ENCODE data around the gene FTO. TPM values are rescaled to one million over a fixed set of nuclear protein-coding genes. Genes with fewer than 3 reads are reported as not detected.

FTO gene
- total and polyA plus RNA-seq, 2 of the 8 experiments (the other 6 are each of a cell fraction or from before 2014, with no cell fraction given) = 34.5 to 59.8 TPM

GRCh38 chr16:53855056-53855455 lies 151.1 kb downstream of the FTO start:
- Histone ChIP-seq H4K5ac (ENCODE audit: insufficient read length, low read depth, low read length) (no peak overlapping the region), H3K79me1 (ENCODE audit: low read depth, low read length) (no peaks in the 10 kb centered on the region), H2AK5ac (ENCODE audit: low read depth, low read length) (no peak overlapping the region), H3K27me3 (replicated peaks in 1 of 4; ENCODE audit: control insufficient read depth in 3 of 4, extremely low read depth in 1 of 4, insufficient read depth in 3 of 4, low read length in 3 of 4) (no peaks in the 10 kb centered on the region), H3K36me3 (ENCODE audit: control insufficient read depth in 2 of 4, insufficient read depth in 4 of 4, low read length in 3 of 4) (no peaks in the 10 kb centered on the region), H2AFZ (ENCODE audit: low read length) (no peak overlapping the region), H3K4ac (replicated peaks; ENCODE audit: insufficient read length, low read depth, low read length) (no peak overlapping the region), H2BK5ac (ENCODE audit: low read depth, low read length) (no peak overlapping the region), H3K4me3 (ENCODE audit: extremely low read depth in 1 of 4, insufficient read depth in 2 of 4, low read depth in 3 of 4, low read length in 4 of 4) (no peak overlapping the region), H3K23ac (ENCODE audit: insufficient read length) (no peak overlapping the region), H4K20me1 (replicated peaks in 1 of 2; ENCODE audit: control insufficient read depth in 1 of 2, insufficient read depth in 2 of 2, low read length in 2 of 2) (no peaks in the 10 kb centered on the region), H3K4me2 (ENCODE audit: insufficient read depth in 1 of 2, low read depth in 2 of 2, low read length in 2 of 2) (no peak overlapping the region), H3K27ac (ENCODE audit: low read depth, low read length) (no peak overlapping the region), H4K91ac (replicated peaks; ENCODE audit: insufficient read length, low read length) (no peak overlapping the region), H3K79me2 (ENCODE audit: control insufficient read depth in 1 of 2, insufficient read depth in 2 of 2, low read length in 2 of 2) (no peaks in the 10 kb centered on the region), H3K4me1 (replicated peaks in 1 of 4; ENCODE audit: control insufficient read depth in 3 of 4, insufficient read depth in 4 of 4, low read length in 3 of 4) (no peaks in the 10 kb centered on the region), H2BK12ac (ENCODE audit: low read depth, low read length) (no peak overlapping the region), H3K56ac (replicated peaks; ENCODE audit: insufficient read length, low read depth, low read length) (no peak overlapping the region), H2BK15ac (ENCODE audit: low read length) (no peak overlapping the region), H3K23me2 (ENCODE audit: low read depth, low read length) (no peaks in the 10 kb centered on the region; the same call in 1 of the 2 replicates), H2BK120ac (replicated peaks; ENCODE audit: low read depth, low read length) (no peak overlapping the region), H3K14ac (ENCODE audit: insufficient read length) (no peak overlapping the region), H2BK20ac (ENCODE audit: low read length) (no peak overlapping the region), H4K8ac (ENCODE audit: extremely low read depth, insufficient read depth, low read length) (no peak overlapping the region), H3K18ac (ENCODE audit: extremely low read depth, low read length) (no peak overlapping the region), H3K9me3 (ENCODE audit: insufficient read depth in 2 of 2, low read depth in 1 of 2, low read length in 1 of 2) (no peaks in the 10 kb centered on the region), H3K9ac (replicated peaks in 1 of 4; ENCODE audit: extremely low read depth in 1 of 4, low read depth in 3 of 4, low read length in 3 of 4) (no peak overlapping the region)
- FAIRE-seq = no peak
- no peak for DNase-seq (ENCODE audit: low read depth in 1 of 2, low spot score in 2 of 2)
- ChIA-PET POLR2A (ENCODE audit: partially characterized antibody) (no interaction called here), CTCF (ENCODE audit: partially characterized antibody) (no interaction called here)
- TF ChIP-seq CTCF (IDR thresholded peaks at IDR 0.05; ENCODE audit: control extremely low read depth in 1 of 3, insufficient read depth in 1 of 3, low read depth in 1 of 3, low read length in 3 of 3) (no peak), SRF (IDR thresholded peaks at IDR 0.05; ENCODE audit: low read depth, low read length) (no peak), ZNF274 (IDR thresholded peaks at IDR 0.05; ENCODE audit: borderline replicate concordance, extremely low read depth, low read length) (no peak), CBX8 (IDR thresholded peaks at IDR 0.05; ENCODE audit: borderline replicate concordance, low read depth, low read length) (no peak), KDM5A (IDR thresholded peaks at IDR 0.05; ENCODE audit: low read length) (no peak), NANOG (IDR thresholded peaks at IDR 0.05; ENCODE audit: insufficient read depth, low read depth, low read length, poor library complexity, severe bottlenecking) (no peak), SUZ12 (IDR thresholded peaks at IDR 0.05; ENCODE audit: low read length) (no peak), POLR2AphosphoS5 (IDR thresholded peaks at IDR 0.05; ENCODE audit: low read depth, low read length) (no peak), CBX5 (IDR thresholded peaks at IDR 0.05; ENCODE audit: low read depth, low read length) (no peak), NRF1 (IDR thresholded peaks at IDR 0.05; ENCODE audit: low read depth, low read length) (no peak), FOSL1 (IDR thresholded peaks at IDR 0.05; ENCODE audit: insufficient read depth, low read depth, low read length) (no peak), CHD1 (IDR thresholded peaks at IDR 0.05; ENCODE audit: low read depth, low read length) (no peak), E2F6 (IDR thresholded peaks at IDR 0.05) (no peak)

Measured in H1 (cell line).